ENCODE measurements around the gene TOGARAM2. TPM values are rescaled to one million over a fixed set of nuclear protein-coding genes. Genes with fewer than 3 reads are reported as not detected.

Gene TOGARAM2
- total RNA-seq, 2 donors from 2014 or later: 0.49 to 2.4 TPM

GRCh38 chr2:29039718-29040480 lies 58.8 kb downstream of the TOGARAM2 start:
- no peak for TF ChIP-seq CTCF (IDR thresholded peaks at IDR 0.05)
- H3K4me1 ChIP-seq (ENCODE audit: control insufficient read depth in 1 of 2, low read depth in 2 of 2): peaks cover 0 to 21% of the 10 kb centered on the region in 2 donors
- DNase-seq (ENCODE audit: low spot score): no peak
- no peaks in the 10 kb centered on the region for H3K36me3 ChIP-seq
- no peak overlapping the region for H3K4me3 ChIP-seq
- H3K27ac ChIP-seq: no peak overlapping the region
- ATAC-seq (ENCODE audit: insufficient number of reproducible peaks, low FRiP score, low read depth): no peak
- H3K27me3 ChIP-seq (replicated peaks; ENCODE audit: insufficient read depth): no peaks in the 10 kb centered on the region
- no peaks in the 10 kb centered on the region for H3K9me3 ChIP-seq

GRCh38 chr2:29040552-29040951 lies 59.5 kb downstream of the TOGARAM2 start:
- Histone ChIP-seq H3K36me3 (no peaks in the 10 kb centered on the region), H3K4me1 (ENCODE audit: control insufficient read depth in 1 of 2, low read depth in 2 of 2) (peaks cover 0 to 21% of the 10 kb centered on the region in 2 donors), H3K9me3 (no peaks in the 10 kb centered on the region), H3K4me3 (no peak overlapping the region), H3K27me3 (replicated peaks; ENCODE audit: insufficient read depth) (no peaks in the 10 kb centered on the region), H3K27ac (no peak overlapping the region)
- TF ChIP-seq CTCF (IDR thresholded peaks at IDR 0.05): no peak
- DNase-seq (ENCODE audit: low spot score) (no peak), ATAC-seq (ENCODE audit: insufficient number of reproducible peaks, low FRiP score, low read depth) (no peak)

GRCh38 chr2:29041161-29041660 lies 60.1 kb downstream of the TOGARAM2 start:
- no peak for TF ChIP-seq CTCF (IDR thresholded peaks at IDR 0.05)
- H3K4me1 ChIP-seq (ENCODE audit: control insufficient read depth in 1 of 2, low read depth in 2 of 2): peaks cover 0 to 21% of the 10 kb centered on the region in 2 donors
- H3K27me3 ChIP-seq (replicated peaks; ENCODE audit: insufficient read depth): no peaks in the 10 kb centered on the region
- no peak overlapping the region for H3K27ac ChIP-seq
- no peaks in the 10 kb centered on the region for H3K36me3 ChIP-seq
- no peak for DNase-seq (ENCODE audit: low spot score)
- no peak for ATAC-seq (ENCODE audit: insufficient number of reproducible peaks, low FRiP score, low read depth)
- H3K4me3 ChIP-seq: no peak overlapping the region
- no peaks in the 10 kb centered on the region for H3K9me3 ChIP-seq

- Histone ChIP-seq H3K4me3 (no peak overlapping the region), H3K9me3 (no peaks in the 10 kb centered on the region), H3K27ac (no peak overlapping the region), H3K36me3 (no peaks in the 10 kb centered on the region), H3K27me3 (replicated peaks; ENCODE audit: insufficient read depth) (no peaks in the 10 kb centered on the region), H3K4me1 (ENCODE audit: control insufficient read depth in 1 of 2, low read depth in 2 of 2) (peaks cover 0 to 21% of the 10 kb centered on the region in 2 donors)
- TF ChIP-seq CTCF (IDR thresholded peaks at IDR 0.05): no peak
- DNase-seq (ENCODE audit: low spot score) (no peak), ATAC-seq (ENCODE audit: insufficient number of reproducible peaks, low FRiP score, low read depth) (no peak)
Observed at GRCh38 chr2:29042561-29043075, 61.5 kb downstream of the TOGARAM2 start.

- Histone ChIP-seq H3K9me3 (no peaks in the 10 kb centered on the region), H3K27ac (no peak overlapping the region), H3K27me3 (replicated peaks; ENCODE audit: insufficient read depth) (no peaks in the 10 kb centered on the region), H3K36me3 (no peaks in the 10 kb centered on the region), H3K4me3 (no peak overlapping the region), H3K4me1 (ENCODE audit: control insufficient read depth in 1 of 2, low read depth in 2 of 2) (peaks cover 0 to 19% of the 10 kb centered on the region in 2 donors)
- no peak for TF ChIP-seq CTCF (IDR thresholded peaks at IDR 0.05)
- ATAC-seq (ENCODE audit: insufficient number of reproducible peaks, low FRiP score, low read depth) (no peak), DNase-seq (ENCODE audit: low spot score) (no peak)
Observed at GRCh38 chr2:29044459-29044858, 63.4 kb downstream of the TOGARAM2 start.

Measured in thoracic aorta (tissue), 2 donors.